HG02840 (cell line): ENCODE data around the gene TAS1R3.
"Not testable (repeated sequence)": the region's sequence is repeated elsewhere in the genome, so short reads cannot be mapped to it uniquely, and the experiment has no call there.

Source experiments
- ATAC-seq: cut with Tn5 transposase; IDR thresholded peaks from one replicate; pipeline ENCODE4 v1.9.1; 2021; ENCODE audit warnings: mild to moderate bottlenecking, moderate library complexity, moderate number of reproducible peaks; ENCODE audit not compliant: unreplicated experiment, low FRiP score

The TAS1R3 gene

GRCh38 chr1:1307923-1308755, 22.9 kb upstream of the TAS1R3 start, which contains the start of the genes ACAP3 and PUSL1:
Gene ACAP3, minus strand, starts transcription at chr1:1307930. Its CDS starts 115 bp downstream, at chr1:1307815.
Gene PUSL1, plus strand, starts transcription at chr1:1308597. Its CDS starts 47 bp downstream, at chr1:1308644.
- peak; percentile 60 for ATAC-seq

GRCh38 chr1:1308756-1309250, 22.3 kb upstream of the TAS1R3 start:
- ATAC-seq, result no peak

GRCh38 chr1:1309251-1310108, 21.6 kb upstream of the TAS1R3 start:
- no peak for ATAC-seq

- no peak for ATAC-seq
Measured at GRCh38 chr1:1310109-1310385, 21.0 kb upstream of the TAS1R3 start.

GRCh38 chr1:1310476-1311053, 20.5 kb upstream of the TAS1R3 start:
- no peak for ATAC-seq

- no peak for ATAC-seq
Measured at GRCh38 chr1:1311107-1312104, 19.7 kb upstream of the TAS1R3 start.

GRCh38 chr1:1312450-1313314, 18.4 kb upstream of the TAS1R3 start:
- no peak for ATAC-seq

GRCh38 chr1:1313500-1314236, 17.4 kb upstream of the TAS1R3 start:
- ATAC-seq, result no peak

GRCh38 chr1:1314237-1314586, 16.9 kb upstream of the TAS1R3 start:
- ATAC-seq, result no peak

GRCh38 chr1:1314678-1315335, 16.3 kb upstream of the TAS1R3 start:
- ATAC-seq, result no peak

GRCh38 chr1:1315435-1315954, 15.6 kb upstream of the TAS1R3 start:
- ATAC-seq, result no peak

- ATAC-seq, result not testable (repeated sequence)
Measured at GRCh38 chr1:1316199-1316598, 14.9 kb upstream of the TAS1R3 start.

GRCh38 chr1:1317420-1317819, 13.7 kb upstream of the TAS1R3 start:
- no peak for ATAC-seq

- ATAC-seq, result no peak
Measured at GRCh38 chr1:1318131-1318652, 12.9 kb upstream of the TAS1R3 start.

- ATAC-seq, result no peak
Measured at GRCh38 chr1:1318777-1319645, 12.1 kb upstream of the TAS1R3 start.

- ATAC-seq, result no peak
Measured at GRCh38 chr1:1319646-1319941, 11.5 kb upstream of the TAS1R3 start.
